IMR-90 (cell line): ENCODE measurements around the gene GHR.

Experiments used
- BHLHE40 ChIP-seq: fragments of 150-350 bp; IDR thresholded peaks from 2 replicates; pipeline ENCODE4 v1.6.1; 2016; ENCODE audit warnings: mild to moderate bottlenecking, low read depth, low read length
- CEBPB ChIP-seq: IDR thresholded peaks from 2 replicates; pipeline ENCODE4 v1.6.1; 2012; ENCODE audit warnings: low read depth, low read length, improper control_type of control experiment
- CTCF ChIP-seq: conservative IDR thresholded peaks from 2 replicates; pipeline ENCODE4 v1.5.1; 2012; ENCODE audit warnings: mild to moderate bottlenecking, low read depth, low read length, improper control_type of control experiment
- FOS ChIP-seq: fragments of 150-350 bp; IDR thresholded peaks from 2 replicates; pipeline ENCODE4 v1.6.1; 2016; ENCODE audit warnings: low read depth, low read length
- POLR2A ChIP-seq: IDR thresholded peaks from 2 replicates; pipeline ENCODE4 v1.6.1; 2012; ENCODE audit warnings: mild to moderate bottlenecking, low read depth, low read length
- RAD21 ChIP-seq: IDR thresholded peaks from 2 replicates; pipeline ENCODE4 v1.6.1; 2012; ENCODE audit warnings: low read length, improper control_type of control experiment
- SMC3 ChIP-seq: fragments of 150-350 bp; IDR thresholded peaks from 2 replicates; pipeline ENCODE4 v1.6.1; 2016; ENCODE audit warnings: low read depth, mild to moderate bottlenecking, antibody characterized with exemption, low read length, moderate library complexity
- USF2 ChIP-seq: fragments of 150-350 bp; IDR thresholded peaks from 2 replicates; pipeline ENCODE4 v1.6.1; 2017; ENCODE audit warnings: mild to moderate bottlenecking, antibody characterized with exemption, low read length, low read depth

- TF ChIP-seq FOS (no peak), CTCF (no peak), SMC3 (no peak), POLR2A (no peak), USF2 (no peak), RAD21 (no peak), BHLHE40 (no peak), CEBPB (no peak)
Observed at GRCh38 chr5:42768106-42768504, 344.9 kb downstream of the GHR start.
